GM21723 (cell line): ENCODE results near the gene SIN3A.
"Not testable (repeated sequence)": the region's sequence is repeated elsewhere in the genome, so short reads cannot be mapped to it uniquely, and the experiment has no call there.

ENCODE experiments used
- ATAC-seq: cut with Tn5 transposase; IDR thresholded peaks from one replicate; pipeline ENCODE4 v1.9.1; 2021; ENCODE audit warnings: mild to moderate bottlenecking, moderate library complexity; ENCODE audit not compliant: unreplicated experiment

Gene SIN3A

DNA sequence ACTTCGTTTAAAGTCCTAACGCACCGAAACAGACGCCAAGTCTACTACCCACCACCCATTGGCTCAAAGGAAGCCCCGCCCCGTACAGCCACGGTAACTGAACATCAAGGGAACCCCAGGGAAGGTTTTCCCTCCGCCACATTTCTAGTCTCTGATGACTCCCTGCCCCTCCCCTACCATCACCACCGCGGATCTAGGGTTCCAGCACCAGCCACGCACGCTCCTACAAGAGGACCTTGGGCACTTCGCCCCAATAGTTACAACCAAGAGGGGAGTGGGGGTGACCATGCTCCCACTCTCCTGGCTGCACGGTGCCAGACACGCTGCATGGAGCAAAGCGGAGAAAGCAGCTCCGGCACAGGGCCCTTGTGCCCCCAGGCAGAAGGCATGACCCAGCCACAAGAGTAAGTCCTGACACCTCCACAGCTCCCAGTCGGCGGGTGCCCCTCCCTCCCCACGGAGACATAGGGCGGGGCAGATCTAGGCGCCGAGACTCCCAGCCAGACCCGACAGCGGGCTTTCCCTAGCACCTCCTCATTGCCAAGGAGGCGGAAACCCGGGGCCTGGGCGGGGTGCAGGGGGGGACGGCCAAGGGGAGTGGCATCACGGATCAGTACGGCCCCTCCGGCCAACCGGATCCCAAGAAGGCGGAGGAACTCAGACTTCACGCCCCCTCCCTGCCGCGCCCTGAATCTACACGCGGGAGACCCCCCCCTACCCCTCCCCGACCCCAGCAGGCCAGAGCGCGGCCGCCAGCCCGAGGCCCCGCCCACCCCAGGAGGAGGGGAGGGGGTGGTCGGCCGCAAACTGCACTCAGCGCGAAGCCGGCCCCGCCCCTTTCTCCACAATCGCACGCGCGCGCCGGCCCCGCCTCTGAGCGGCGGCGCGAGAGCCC, 936 bp downstream of the SIN3A start:
- ATAC-seq, result peak; percentile 29

DNA sequence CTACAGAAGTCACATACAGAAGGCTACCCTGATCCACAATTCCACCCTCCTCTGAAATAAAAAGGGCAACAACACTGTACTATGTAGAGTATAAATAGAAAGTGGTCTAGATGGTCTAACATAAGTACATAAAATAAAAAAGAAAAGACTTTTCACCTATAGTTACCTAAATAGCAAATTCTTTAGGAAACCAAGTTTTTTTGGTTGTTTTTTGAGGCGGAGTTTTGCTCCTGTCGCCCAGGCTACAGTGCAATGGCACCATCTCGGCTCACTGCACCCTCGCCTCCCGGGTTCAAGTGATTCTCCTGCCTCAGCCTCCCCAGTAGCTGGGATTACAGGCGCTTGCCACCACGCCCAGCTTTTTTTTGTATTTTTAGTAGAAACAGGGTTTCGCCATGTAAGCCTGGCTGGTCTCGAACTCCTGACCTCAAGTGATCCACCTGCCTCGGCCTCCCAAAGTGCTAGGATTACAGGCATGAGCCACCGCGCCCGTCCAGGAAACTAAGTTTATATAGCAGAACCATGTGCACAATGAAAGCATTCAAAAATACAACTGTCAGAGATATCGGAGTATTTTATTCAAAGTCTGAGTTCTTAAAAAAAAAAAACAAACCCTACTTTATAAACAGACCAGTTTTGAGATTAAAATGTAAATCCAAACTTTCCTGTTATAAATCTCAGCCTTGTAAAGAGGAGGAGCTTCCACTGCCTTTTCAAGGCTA, 1.7 kb downstream of the SIN3A start:
- no peak for ATAC-seq

DNA sequence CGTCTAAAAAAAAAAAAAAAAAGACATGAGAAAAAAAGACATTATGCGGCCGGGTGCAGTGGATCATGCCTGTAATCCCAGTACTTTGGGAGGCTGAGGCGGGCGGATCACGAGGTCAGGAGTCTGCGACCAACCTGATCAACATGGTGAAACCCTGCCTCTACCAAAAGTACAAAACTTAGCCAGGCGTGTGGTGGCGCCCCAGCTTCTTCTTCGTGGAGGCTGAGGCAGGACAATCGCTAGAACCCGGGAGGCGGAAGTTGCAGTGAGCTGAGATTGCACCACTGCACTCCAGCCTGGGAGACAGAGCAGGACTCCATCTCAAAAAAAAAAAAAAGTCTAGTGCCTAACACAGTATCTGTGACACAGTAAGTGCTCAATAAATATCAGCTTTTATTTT, 3.3 kb downstream of the SIN3A start:
- ATAC-seq, result not testable (repeated sequence)

DNA sequence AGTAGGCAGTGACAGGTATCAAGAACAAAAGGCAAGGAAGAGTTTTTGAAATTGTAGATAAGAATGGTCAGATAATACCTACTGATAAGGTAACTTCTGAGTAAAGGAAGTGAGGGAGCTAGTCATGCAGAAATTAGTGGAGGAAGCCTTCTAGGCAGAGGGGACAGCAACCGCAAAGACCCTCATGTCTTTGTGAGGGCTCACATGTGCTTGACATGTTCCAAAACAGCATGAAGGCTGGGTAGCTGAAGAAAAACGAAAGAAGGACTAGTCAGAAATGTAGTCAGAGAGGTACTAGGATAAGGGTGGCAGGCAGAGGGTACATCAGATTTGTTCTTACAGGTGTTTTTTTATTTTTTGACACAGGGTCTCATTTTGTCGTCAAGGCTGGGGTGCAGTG, 5.3 kb downstream of the SIN3A start:
- ATAC-seq, result no peak

- not testable (repeated sequence) for ATAC-seq
These were observed 6.2 kb downstream of the SIN3A start for GRCh38 chr15:75445324-75445723.

DNA sequence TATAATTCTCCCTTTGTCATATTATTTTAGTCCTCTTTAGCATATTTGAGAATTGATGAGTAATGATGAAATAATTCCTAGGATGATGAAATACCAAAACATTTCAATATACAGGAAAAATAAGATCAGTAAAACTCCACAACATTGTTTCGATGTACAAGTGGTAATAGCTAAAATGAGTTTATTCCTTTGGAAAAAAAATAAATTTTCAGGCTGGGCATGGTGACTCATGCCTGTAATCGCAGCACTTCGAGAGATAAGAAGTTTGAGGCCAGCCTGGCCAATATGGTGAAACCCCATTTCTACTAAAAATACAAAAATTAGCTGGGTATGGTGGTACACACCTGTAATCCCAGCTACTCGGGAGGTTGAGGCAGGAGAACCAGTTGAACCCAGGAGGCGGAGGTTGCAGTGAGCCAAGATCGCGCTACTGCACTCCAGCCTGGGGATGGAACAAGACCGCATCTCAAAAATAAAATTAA, 7.5 kb downstream of the SIN3A start:
- ATAC-seq, result not testable (repeated sequence)

GRCh38 chr15:75437721-75438120, 13.8 kb downstream of the SIN3A start:
- ATAC-seq, result no peak

GRCh38 chr15:75436881-75437280, 14.6 kb downstream of the SIN3A start:
- ATAC-seq, result no peak

DNA sequence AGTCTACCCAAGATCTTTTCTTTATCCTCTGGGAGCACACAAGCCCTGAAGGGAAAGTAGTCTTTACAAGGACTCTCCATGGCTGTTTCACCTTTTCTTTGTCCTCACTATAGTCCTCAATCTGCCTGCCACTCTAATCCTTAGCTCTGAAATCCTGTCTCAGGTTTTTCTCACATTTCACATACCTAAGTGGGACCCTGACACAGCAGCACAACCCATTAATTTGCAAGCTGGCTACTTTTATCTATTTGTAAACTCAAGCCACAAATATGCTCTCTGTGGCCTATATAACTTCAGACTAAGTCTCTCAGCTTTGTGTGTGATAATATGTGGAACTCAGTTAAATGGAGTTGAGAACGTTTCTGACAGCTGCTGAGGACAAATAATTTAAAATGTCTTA, 19.8 kb downstream of the SIN3A start:
- no peak for ATAC-seq

DNA sequence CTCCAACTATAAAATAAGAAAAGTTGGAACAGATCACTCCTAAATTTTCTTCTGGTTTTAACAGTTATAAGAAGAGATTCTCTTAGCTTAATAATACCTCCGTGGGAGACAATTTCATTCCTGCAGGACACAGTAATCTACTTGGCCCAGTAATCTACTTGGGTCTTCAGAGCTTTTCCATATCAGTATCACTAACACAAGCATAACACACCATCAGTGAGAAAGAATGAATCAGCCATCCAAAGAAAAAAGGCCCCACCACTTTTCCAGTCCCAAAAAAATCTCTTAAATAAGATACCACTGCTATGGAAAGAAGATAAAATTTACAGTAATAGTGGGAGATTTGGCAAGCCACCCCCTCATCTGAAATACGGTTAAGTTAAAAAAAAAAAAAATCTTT, 20.2 kb downstream of the SIN3A start:
- ATAC-seq, result no peak

- ATAC-seq, result no peak
These were observed 21.2 kb downstream of the SIN3A start for GRCh38 chr15:75430259-75430658.

DNA sequence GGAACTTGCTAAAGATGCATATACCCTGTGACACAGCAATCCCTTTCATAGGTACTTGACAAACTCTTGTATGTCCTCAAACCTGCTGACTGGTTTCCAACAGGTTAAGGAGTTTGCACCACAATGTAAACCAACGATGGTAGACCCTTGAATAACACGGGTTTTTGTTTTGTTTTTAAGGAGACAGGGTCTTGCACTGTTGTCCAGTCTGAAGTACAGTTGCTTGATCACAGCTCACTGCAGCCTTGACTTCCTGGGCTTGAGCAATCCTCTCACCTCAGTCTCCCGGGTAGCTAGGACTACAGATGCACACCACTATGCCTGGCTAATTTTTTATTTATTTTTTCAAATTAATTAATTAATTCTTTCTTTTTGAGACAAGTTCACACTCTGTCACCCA, 23.3 kb downstream of the SIN3A start:
- no peak for ATAC-seq

- no peak for ATAC-seq
These were observed 25.5 kb downstream of the SIN3A start for GRCh38 chr15:75425966-75426500.

DNA sequence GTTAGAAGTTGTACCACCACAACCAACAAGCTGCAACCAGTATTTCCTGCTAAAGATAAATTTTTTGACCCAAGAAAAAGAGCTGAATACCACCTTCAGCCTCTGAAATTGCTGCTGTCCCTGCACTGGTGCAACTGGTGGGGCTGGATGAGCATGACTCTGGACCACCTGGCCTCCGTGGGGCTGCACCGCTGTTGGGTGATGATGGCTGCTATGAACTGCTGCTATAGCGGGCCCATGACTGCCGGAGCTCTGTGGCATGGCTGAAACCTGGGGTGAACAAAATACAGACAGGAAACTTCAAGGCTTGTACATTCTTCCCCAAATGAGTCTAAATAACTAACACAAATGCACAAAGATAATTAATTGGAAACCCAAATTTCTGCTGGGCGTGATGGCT, 28.9 kb downstream of the SIN3A start:
- no peak for ATAC-seq

DNA sequence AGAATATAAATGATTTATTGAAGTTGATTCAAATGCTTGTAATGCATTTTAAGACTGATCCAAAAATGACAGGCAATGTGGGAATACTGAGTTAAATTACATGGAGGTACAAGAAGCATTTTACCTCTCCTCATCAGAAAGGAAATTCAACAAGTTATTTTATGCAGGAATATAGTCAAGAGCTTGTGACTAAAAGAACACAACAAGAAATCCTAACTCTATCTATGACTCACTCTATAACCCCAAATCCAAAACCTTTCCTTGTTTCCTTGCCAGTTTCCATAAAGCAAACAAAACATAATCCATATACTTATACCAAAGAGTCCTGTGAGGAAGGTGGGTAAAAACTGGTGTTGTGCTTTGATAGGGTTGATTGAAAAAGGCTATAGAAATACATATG, 30.8 kb downstream of the SIN3A start:
- ATAC-seq, result no peak

GRCh38 chr15:75416584-75416983, 34.9 kb downstream of the SIN3A start:
- no peak for ATAC-seq

DNA sequence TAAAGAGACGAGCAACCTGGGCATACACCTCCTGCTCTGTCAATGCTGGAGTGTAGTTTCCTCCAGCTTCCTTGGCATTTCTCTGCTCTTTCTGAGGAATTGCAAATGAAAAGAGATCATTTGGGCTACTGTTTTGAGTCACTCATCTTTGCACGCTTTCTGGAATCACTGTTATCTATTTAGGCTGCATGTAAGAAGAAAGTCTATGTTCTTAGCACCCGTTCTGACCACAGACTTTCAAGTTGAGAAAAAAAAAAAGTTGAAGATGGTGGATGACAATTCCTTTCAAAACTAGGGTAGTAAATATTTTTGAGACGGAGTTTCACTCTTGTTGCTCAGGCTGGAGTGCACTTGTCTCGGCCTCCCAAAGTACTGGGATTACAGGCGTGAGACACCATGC, 41.3 kb downstream of the SIN3A start:
- ATAC-seq, result no peak

DNA sequence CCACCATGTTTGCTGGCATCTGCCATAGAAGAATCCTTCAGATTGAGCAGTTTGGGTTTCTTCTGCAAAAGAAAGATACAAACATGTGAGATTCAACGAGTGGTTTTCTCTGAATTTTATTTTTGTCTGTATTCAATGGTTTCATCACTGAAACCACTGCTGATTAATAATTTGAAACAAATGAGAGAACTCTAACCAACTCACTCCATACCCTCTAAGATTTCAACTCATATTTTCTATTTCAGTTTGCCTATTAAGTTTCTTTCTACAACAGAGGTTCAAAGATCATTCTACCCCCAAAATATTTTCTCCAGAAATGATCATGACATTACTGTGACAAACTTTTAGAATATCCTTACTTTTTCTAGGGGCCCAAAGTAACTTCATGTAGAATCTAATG, 44.4 kb downstream of the SIN3A start:
- no peak for ATAC-seq

DNA sequence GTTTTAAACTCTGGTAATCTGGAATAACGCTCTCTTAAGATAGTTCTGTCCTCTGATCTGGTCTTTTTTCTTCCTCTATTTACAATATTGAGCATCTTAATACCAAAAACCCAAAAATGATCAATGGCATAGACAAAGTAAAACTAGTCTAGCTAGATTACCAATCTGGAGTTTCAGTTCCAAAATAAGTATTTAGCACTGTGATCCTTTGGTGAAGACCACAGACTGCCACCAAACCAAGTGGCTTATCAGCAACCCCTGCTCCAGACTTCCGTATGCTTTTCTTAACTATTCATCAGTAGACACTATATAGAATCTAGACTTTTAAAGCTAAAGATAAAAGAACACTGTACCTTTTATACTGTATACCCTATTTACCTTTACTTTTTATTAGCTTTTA, 47.6 kb downstream of the SIN3A start:
- no peak for ATAC-seq

GRCh38 chr15:75397494-75397893, 54.0 kb downstream of the SIN3A start:
- no peak for ATAC-seq

DNA sequence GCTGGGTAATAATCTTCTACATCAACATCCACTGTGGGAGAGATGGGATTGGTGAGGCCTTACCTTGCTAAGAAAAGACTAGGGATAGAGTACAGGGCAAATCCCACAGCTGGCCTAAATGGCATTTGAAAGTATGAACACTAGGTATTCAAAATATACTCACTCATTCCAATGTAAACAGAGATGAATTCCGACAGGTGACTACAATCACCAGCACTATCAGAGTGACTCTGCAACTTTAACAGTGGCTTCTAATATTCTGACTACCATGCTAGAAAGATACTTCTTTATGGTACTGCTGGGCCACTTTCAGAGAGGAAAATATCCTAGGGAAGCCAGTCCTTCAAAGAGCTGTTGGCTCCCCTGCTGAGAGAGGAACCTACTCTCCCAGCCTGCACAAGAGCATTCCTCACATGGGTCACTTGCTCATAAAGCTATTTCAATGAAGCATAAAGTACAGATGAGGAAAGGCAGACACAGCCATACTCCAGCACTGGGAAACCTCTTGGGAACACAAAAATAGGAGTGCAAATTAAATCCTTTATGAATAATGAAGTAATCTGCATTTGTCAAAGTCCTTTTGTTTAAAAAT, 61.6 kb downstream of the SIN3A start:
- no peak for ATAC-seq
